Measurements from ENCODE around the gene CDH24. TPM values are rescaled to one million over a fixed set of nuclear protein-coding genes. Genes with fewer than 3 reads are reported as not detected.

The CDH24 gene
- total RNA-seq, 6 experiments from 2014 or later = 0.26 to 0.74 (median 0.54) TPM

DNA sequence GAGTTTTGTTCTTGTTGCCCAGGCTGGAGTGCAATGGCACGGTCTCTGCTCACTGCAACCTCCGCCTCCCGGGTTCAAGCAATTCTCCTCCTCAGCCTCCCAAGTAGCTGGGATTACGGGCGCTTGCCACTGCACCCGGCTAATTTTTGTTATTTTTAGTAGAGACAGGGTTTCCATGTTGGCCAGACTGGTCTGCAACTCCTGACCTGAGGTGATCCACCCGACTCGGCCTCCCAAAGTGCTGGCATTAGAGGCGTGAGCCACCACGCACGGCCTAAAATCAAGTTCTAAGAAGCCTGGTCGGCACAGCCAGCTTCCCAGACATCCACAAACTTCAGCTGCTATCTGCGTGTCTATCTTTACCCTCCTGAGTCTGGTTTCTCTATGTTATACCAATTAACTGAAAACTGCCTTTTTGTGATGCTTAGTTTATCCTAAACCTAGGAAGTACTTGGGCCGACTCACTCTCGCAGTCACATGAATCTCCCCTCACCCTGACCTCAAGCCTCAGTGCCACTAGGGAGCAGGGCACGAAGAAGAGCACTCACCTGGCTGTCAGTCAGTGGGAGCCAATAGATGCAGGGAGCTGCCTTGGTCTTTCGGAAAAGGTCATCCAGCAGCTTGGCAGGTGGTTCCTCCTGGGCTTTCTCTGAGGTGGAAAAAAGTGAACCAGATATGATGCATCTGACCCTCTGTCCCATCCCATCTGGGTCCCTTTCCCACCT is 3.4 kb upstream of the CDH24 start:
- intact Hi-C loops (cut with DNase I) = no loop called here
- TF ChIP-seq POLR2A (IDR thresholded peaks at IDR 0.05) = no peak
- TF ChIP-seq, protein P1, sequence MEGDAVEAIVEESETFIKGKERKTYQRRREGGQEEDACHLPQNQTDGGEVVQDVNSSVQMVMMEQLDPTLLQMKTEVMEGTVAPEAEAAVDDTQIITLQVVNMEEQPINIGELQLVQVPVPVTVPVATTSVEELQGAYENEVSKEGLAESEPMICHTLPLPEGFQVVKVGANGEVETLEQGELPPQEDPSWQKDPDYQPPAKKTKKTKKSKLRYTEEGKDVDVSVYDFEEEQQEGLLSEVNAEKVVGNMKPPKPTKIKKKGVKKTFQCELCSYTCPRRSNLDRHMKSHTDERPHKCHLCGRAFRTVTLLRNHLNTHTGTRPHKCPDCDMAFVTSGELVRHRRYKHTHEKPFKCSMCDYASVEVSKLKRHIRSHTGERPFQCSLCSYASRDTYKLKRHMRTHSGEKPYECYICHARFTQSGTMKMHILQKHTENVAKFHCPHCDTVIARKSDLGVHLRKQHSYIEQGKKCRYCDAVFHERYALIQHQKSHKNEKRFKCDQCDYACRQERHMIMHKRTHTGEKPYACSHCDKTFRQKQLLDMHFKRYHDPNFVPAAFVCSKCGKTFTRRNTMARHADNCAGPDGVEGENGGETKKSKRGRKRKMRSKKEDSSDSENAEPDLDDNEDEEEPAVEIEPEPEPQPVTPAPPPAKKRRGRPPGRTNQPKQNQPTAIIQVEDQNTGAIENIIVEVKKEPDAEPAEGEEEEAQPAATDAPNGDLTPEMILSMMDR (IDR thresholded peaks at IDR 0.05) = no peak
- DNase-seq (no peak), ATAC-seq (no peak)
- Histone ChIP-seq H3K9me3 (no peaks in the 10 kb centered on the region), H3K4me1 (peaks cover 0 to 6% (median 0%) of the 10 kb centered on the region in 4 donors), H3K4me3 (no peak overlapping the region), H3K36me3 (peaks cover 23 to 69% (median 40%) of the 10 kb centered on the region in 4 donors), H3K27ac (no peak overlapping the region), H3K27me3 (no peaks in the 10 kb centered on the region)
- 89% methylated on average over 12 of the region's 17 CpGs for WGBS (ENCODE audit: insufficient coverage, low coverage, low lambda C conversion rate, missing lambda C conversion rate)

DNA sequence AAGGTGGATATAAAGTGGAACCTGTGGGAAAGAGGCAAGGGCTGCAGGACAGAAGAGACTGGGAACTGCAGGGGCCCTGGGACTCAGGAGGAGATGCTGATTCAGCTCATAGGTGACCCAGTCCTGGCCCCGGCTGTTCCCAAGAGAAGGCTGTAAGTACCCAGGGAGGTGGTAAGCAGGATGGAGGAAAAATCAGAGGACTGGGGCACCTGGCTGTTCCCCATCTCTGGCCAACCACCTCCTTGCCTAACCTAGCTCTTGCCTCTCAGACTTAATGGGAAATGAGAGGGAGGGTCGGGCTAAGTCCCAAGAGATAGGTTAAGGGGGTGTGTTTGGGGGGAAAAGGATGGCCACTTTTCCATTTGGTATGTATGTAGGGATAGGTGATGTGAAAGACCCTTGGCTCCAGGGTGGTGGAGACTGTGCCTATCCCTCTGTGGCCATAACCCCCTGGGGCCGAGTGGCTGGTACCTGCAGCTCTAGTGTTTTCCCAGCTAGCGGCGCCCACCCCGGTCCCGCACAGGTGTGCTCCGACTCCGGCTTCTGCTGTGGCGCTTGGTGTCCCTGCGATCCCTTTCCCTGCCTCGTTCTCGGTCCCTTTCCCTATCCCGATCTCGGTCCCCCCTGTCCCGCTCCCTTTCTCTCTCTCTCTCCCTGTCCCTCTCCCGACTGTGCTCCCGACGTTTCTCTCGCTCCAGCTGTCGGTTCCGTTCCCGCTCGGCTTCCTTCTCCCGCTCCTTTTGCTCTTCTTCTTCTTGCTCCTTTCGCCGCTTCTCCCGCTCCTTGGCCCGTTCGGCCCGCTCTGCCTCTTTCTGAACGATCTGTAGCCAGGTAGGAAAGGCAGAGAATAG is 1.6 kb upstream of the CDH24 start:
- no peaks in the 10 kb centered on the region for H3K27me3 ChIP-seq
- peaks cover 19 to 52% (median 32%) of the 10 kb centered on the region in 4 donors for H3K36me3 ChIP-seq
- intact Hi-C loops (cut with DNase I) = loop anchor here (5.0 kb wide), 1 partner anchor 72 kb away; no protein-coding TSS in a partner anchor
- no peak overlapping the region for H3K4me3 ChIP-seq
- no peak for ATAC-seq
- no peak for DNase-seq
- H3K27ac ChIP-seq = no peak overlapping the region
- TF ChIP-seq, protein P1 (IDR thresholded peaks at IDR 0.05) = no peak
- TF ChIP-seq POLR2A (IDR thresholded peaks at IDR 0.05) = no peak
- H3K9me3 ChIP-seq = no peaks in the 10 kb centered on the region
- H3K4me1 ChIP-seq = peaks cover 0 to 6% (median 0%) of the 10 kb centered on the region in 4 donors
- WGBS (ENCODE audit: insufficient coverage, low coverage, low lambda C conversion rate, missing lambda C conversion rate) = 89% methylated on average over 16 of the region's 32 CpGs

DNA sequence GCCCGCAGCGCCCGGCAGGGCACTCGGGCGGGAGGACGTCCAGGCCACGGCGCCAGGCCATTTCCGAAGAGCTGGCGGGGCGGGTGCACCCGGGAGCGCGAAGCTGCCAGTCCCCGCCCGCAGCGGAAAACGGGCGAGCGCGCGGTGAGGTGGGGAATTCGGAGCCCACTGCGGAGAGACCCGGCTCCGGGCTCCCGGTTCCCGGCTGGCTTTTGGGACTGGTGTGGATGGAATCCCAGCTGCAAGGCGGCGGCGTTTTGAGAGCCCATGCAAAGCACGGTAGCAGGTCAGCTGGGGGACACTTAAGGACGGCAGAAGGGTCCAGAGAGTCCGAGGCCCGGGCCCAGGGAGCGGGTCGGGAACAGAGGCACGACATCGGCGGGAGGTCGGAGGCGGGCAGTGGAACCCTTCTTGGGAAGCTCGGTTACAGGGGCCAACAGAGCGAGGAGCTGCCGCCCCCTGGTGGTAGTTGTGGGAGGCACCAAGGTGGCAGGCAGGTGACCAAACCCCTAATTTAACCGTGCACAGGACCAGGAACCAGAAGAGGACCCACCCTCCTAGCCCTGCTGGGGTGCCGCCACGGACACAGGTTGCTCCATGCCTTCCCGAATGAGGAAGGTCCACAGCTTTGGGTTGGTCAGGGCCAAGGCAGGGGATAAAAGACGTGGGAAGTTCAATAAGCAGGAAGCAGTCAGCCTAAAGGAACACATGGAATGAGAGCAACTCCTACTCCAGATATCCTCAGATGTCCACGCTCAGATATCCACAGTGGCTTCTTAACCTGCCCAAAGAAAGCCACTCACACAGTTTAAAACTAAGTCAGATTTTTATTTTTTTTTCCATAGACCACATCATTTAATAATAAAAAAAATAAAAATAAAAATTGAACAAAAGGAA is 685 bp upstream of the CDH24 start:
- 3% methylated on average over 5 of the region's 51 CpGs for WGBS (ENCODE audit: insufficient coverage, low coverage, low lambda C conversion rate, missing lambda C conversion rate)
- Histone ChIP-seq H3K36me3 (peaks cover 10 to 44% (median 24%) of the 10 kb centered on the region in 4 donors), H3K27ac (peak overlapping the region in 2 of 3 donors; percentile 41 to 43), H3K27me3 (no peaks in the 10 kb centered on the region), H3K4me3 (peak overlapping the region; percentile 61 to 65 (median 64)), H3K4me1 (peaks cover 0 to 6% (median 0%) of the 10 kb centered on the region in 4 donors), H3K9me3 (no peaks in the 10 kb centered on the region)
- TF ChIP-seq POLR2A (IDR thresholded peaks at IDR 0.05) = no peak
- TF ChIP-seq, protein P1 (IDR thresholded peaks at IDR 0.05) = peak; percentile 90 to 96 (median 95)
- intact Hi-C loops (cut with DNase I) = loop anchor here (5.0 kb wide), 1 partner anchor 71 kb away; no protein-coding TSS in a partner anchor
- DNase-seq = peak; percentile 86 to 90 (median 87)
- peak; percentile 82 to 90 (median 86) for ATAC-seq

Data from right lobe of liver (tissue), 6 donors.